Epithelial cell of proximal tubule (primary cell): Measurements from ENCODE around the gene PTH1R. TPM values are rescaled to one million over a fixed set of nuclear protein-coding genes. Genes with fewer than 3 reads are reported as not detected.

Experiments used
- DNase-seq: peaks from one replicate; pipeline ENCODE4 v3.0.0-alpha.2; 2011; ENCODE audit warnings: low read depth
- H3K4me3 ChIP-seq: 2 replicates; pipeline ENCODE4 v1.5.1; 2011; ENCODE audit warnings: low read depth, mild to moderate bottlenecking, low read length
- CTCF ChIP-seq: conservative IDR thresholded peaks from 2 replicates; pipeline ENCODE4 v1.5.1; 2012; ENCODE audit warnings: low read depth, mild to moderate bottlenecking, low read length
- total RNA-seq: library from RNA; depleted of rRNA; stranded (reverse); fragments of >200 nt; gene quantifications from 2 replicates; pipeline ENCODE4 v1.2.3, GENCODE V29; 2015

Gene PTH1R
- total RNA-seq, 1 donor from 2014 or later: 11.5 TPM

DNA sequence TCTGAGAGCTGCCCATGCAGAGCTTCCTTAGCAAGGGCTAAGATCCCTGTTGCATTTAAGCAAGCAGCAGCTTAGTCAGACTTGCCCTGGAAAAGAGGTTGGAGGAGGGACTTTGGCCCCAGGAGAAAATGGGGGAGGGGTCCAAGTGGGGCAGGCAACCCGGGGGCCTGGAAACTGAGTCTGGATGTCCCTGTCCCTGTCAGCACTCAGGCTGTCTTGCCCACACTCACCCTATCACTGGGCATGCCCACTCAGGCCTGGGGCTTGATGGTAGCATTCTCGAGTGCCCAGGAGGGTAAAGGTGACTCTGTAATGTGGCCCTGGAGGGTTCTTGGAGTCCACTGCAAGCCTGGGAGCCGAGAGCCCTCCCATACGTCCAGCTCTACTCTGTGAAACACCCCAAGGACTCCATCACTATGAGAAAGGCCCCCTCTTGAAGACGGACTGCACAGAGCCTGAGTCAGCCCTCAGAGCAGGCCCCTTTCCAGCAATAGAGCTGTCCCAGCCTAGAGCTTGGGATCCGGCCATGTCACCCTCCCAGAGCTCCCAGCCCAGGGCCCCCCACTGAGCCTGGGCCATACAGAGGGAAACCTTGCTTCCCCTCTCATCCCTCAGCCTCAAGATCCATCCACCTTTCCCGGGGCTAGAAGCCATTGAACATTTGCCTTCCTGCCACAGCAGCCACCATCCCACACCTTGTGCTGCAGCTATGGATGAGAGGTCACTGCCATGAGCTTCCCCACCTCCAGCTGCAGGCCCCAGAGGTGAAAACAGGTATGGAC lies 27.6 kb upstream of the PTH1R start:
- no peak for TF ChIP-seq CTCF
- no peak overlapping the region for H3K4me3 ChIP-seq
- DNase-seq: no peak

DNA sequence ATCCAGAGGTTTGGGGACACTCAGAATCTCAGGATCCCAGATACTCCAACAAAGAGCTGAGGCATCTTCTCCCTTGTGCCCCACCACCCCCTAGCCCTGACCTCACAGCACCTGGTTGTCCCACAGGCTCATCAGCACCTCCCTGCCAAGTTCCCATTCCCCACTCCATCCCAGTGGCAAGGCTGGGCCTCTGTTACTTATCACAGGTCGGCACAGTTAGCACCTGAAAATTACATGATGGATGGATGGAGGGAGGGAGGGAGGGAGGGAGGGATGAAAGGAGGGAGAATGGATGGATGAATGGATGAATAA lies 27.1 kb upstream of the PTH1R start:
- no peak overlapping the region for H3K4me3 ChIP-seq
- no peak for TF ChIP-seq CTCF
- no peak for DNase-seq

DNA sequence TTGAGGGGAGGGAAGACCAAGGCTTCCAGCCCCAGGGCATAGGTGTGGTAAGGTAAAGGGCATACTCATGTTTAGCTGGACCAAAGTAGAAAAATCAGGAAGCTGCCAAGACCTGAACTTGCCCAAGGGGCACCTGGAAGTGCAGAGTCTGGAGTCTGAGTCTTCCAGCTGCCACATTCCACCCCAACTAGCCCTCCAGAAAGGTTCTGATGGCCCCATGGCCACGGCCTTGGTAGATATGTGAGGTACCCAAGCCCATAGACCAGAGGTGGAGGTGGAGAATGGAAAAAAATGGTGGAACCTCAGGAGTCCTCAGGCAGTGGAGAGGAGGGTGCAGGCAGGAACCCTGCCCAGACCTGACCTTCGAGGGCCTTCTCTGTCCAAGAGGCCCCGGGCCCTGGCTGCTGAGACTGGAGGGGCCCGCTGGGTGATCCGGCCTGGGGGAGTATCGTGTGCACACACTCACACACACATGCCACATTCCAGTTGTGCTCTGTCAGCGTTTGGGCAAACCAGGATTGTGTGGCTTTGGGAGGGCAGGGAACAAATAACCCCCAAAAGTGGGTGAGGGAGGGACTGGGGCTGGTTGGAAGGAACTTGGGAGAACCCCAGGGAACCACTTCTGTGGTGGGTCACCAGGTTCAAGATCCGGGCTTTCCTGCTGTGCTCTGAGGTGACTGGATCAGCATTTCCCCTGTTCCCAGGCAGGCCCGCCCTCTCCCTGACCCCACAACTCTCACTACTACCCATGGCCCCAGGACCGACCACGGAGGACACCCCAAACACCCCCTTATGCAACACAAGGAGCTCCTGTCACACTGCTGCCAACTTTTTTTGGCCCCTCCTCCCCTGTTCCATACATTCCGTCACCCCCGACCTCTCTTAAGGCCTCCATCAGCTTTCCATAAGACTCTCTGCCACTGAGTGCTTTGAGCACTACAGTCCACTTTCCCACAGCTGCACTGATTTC lies 25.9 kb upstream of the PTH1R start:
- DNase-seq: no peak
- no peak for TF ChIP-seq CTCF
- no peak overlapping the region for H3K4me3 ChIP-seq

DNA sequence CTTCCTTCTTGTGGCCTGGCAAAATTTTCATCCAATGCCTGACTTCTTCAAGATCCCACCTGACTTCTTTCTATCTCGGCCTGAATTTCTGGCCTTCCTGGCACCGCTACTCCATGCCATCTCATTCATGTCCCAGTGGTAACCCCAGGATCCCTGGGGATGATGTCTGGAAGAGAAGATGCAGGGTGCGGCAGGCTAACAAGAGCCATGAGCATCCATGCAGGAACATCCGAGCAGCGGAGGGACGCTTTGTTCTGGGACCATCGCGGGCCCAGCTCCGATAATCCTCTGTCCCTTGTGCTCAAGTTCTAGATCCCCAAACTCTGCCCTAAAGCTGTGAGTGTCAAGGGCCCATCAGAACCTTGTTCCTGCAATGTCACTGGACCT lies 25.2 kb upstream of the PTH1R start:
- no peak overlapping the region for H3K4me3 ChIP-seq
- DNase-seq: no peak
- TF ChIP-seq CTCF: no peak

GRCh38 chr3:46852839-46853355 lies 24.6 kb upstream of the PTH1R start:
- no peak for TF ChIP-seq CTCF
- no peak for DNase-seq
- no peak overlapping the region for H3K4me3 ChIP-seq

- H3K4me3 ChIP-seq: no peak overlapping the region
- no peak for TF ChIP-seq CTCF
- DNase-seq: no peak
These were observed 23.8 kb upstream of the PTH1R start for GRCh38 chr3:46853441-46854415.
